ENCODE data around the gene ZNF597. TPM values are rescaled to one million over a fixed set of nuclear protein-coding genes. Genes with fewer than 3 reads are reported as not detected.

The ZNF597 gene
- total and polyA plus RNA-seq, 10 donors, result 0.78 to 4.6 (median 3.2) TPM

- peaks cover 0 to 8% (median 2%) of the 10 kb centered on the region in 6 donors for H3K4me1 ChIP-seq
- peak; percentile 13 for DNase-seq
- WGBS, 5 donors, result 93 to 96% (median 95%) methylated on average over 18 of the region's 18 CpGs
- no peaks in the 10 kb centered on the region for H3K27me3 ChIP-seq (replicated peaks in 1 of 7)
- H3K9me3 ChIP-seq, result no peaks in the 10 kb centered on the region
- H3K4me3 ChIP-seq, result no peak overlapping the region
- H3K27ac ChIP-seq, result no peak overlapping the region
- intact Hi-C loops (cut with DNase I; ENCODE audit: low total_unique reads), result no loop called here
- no peak for TF ChIP-seq POLR2AphosphoS5 (IDR thresholded peaks at IDR 0.05)
- TF ChIP-seq POLR2A (IDR thresholded peaks at IDR 0.05), result no peak
- no peak for TF ChIP-seq CTCF (IDR thresholded peaks at IDR 0.05 in 8 of 11, conservative IDR thresholded peaks at IDR 0.05 in 3 of 11)
- H3K36me3 ChIP-seq, result peaks cover 3 to 100% (median 85%) of the 10 kb centered on the region in 6 donors
These were observed 39.4 kb upstream of the ZNF597 start for GRCh38 chr16:3482659-3483241.

GRCh38 chr16:3481696-3482658 is 38.7 kb upstream of the ZNF597 start:
- H3K27ac ChIP-seq, result peak overlapping the region in 1 of 8 donors; percentile 5
- intact Hi-C loops (cut with DNase I; ENCODE audit: low total_unique reads), result no loop called here
- no peak for TF ChIP-seq POLR2AphosphoS5 (IDR thresholded peaks at IDR 0.05)
- no peak for TF ChIP-seq CTCF (IDR thresholded peaks at IDR 0.05 in 8 of 11, conservative IDR thresholded peaks at IDR 0.05 in 3 of 11)
- no peak for TF ChIP-seq POLR2A (IDR thresholded peaks at IDR 0.05)
- peaks cover 3 to 100% (median 83%) of the 10 kb centered on the region in 6 donors for H3K36me3 ChIP-seq
- 88 to 94% (median 92%) methylated on average over 27 to 32 of the region's 32 CpGs for WGBS, 5 donors
- H3K4me3 ChIP-seq, result no peak overlapping the region
- DNase-seq, result no peak
- no peaks in the 10 kb centered on the region for H3K9me3 ChIP-seq
- peaks cover 0 to 8% (median 2%) of the 10 kb centered on the region in 6 donors for H3K4me1 ChIP-seq
- H3K27me3 ChIP-seq (replicated peaks in 1 of 7), result no peaks in the 10 kb centered on the region

- H3K4me1 ChIP-seq, result peaks cover 0 to 9% (median 3%) of the 10 kb centered on the region in 6 donors
- H3K9me3 ChIP-seq, result no peaks in the 10 kb centered on the region
- H3K27ac ChIP-seq, result peak overlapping the region in 1 of 8 donors; percentile 5
- WGBS, 5 donors, result 72 to 89% (median 82%) methylated on average over 18 of the region's 18 CpGs
- H3K27me3 ChIP-seq (replicated peaks in 1 of 7), result no peaks in the 10 kb centered on the region
- peaks cover 3 to 100% (median 78%) of the 10 kb centered on the region in 6 donors for H3K36me3 ChIP-seq
- no peak for DNase-seq
- TF ChIP-seq CTCF (IDR thresholded peaks at IDR 0.05 in 8 of 11, conservative IDR thresholded peaks at IDR 0.05 in 3 of 11) (no peak), POLR2A (IDR thresholded peaks at IDR 0.05) (no peak), POLR2AphosphoS5 (IDR thresholded peaks at IDR 0.05) (no peak)
- intact Hi-C loops (cut with DNase I; ENCODE audit: low total_unique reads), result no loop called here
- no peak overlapping the region for H3K4me3 ChIP-seq
These were observed 37.8 kb upstream of the ZNF597 start for GRCh38 chr16:3480901-3481695.
